ENCODE measurements around the gene NTN5.

NTN5 gene

GRCh38 chr19:48627865-48628314 lies 44.9 kb downstream of the NTN5 start:
- DNase-seq, result no peak

GRCh38 chr19:48627201-48627864 lies 45.5 kb downstream of the NTN5 start:
- DNase-seq, result no peak

- DNase-seq, result no peak
Measured at GRCh38 chr19:48625891-48626327, 46.9 kb downstream of the NTN5 start.

- no peak for DNase-seq
Measured at GRCh38 chr19:48624791-48625723, 47.8 kb downstream of the NTN5 start.

GRCh38 chr19:48624067-48624594 lies 48.7 kb downstream of the NTN5 start:
- peak; percentile 93 for DNase-seq

GRCh38 chr19:48623556-48624066 lies 49.2 kb downstream of the NTN5 start:
- DNase-seq, result peak; percentile 56

- no peak for DNase-seq
Measured at GRCh38 chr19:48619692-48620585, 52.9 kb downstream of the NTN5 start.

- peak; percentile 97 for DNase-seq
Measured at GRCh38 chr19:48618916-48619691, 53.7 kb downstream of the NTN5 start, which contains the start of the genes RPL18 and SPHK2. Gene RPL18 (minus strand): TSS chr19:48619178. CDS start chr19:48619143, 35 bp downstream. Gene SPHK2 (plus strand): TSS chr19:48619506. CDS start chr19:48620515, 1,009 bp downstream.

- no peak for DNase-seq
Measured at GRCh38 chr19:48618278-48618915, 54.4 kb downstream of the NTN5 start.

- no peak for DNase-seq
Measured at GRCh38 chr19:48617146-48617937, 55.5 kb downstream of the NTN5 start.

GRCh38 chr19:48616491-48617056 lies 56.2 kb downstream of the NTN5 start:
- no peak for DNase-seq

GRCh38 chr19:48616041-48616436 lies 56.8 kb downstream of the NTN5 start:
- DNase-seq, result no peak

GRCh38 chr19:48615231-48616040 lies 57.4 kb downstream of the NTN5 start:
- DNase-seq, result no peak

- DNase-seq, result no peak
Measured at GRCh38 chr19:48614436-48615230, 58.2 kb downstream of the NTN5 start, which contains the start of gene FAM83E. Gene FAM83E (minus strand): TSS chr19:48615076. CDS start chr19:48613372, 1,704 bp downstream.

- DNase-seq, result no peak
Measured at GRCh38 chr19:48613852-48614435, 58.9 kb downstream of the NTN5 start.

GRCh38 chr19:48613024-48613851 lies 59.6 kb downstream of the NTN5 start:
- no peak for DNase-seq

All from NCI-H2227 treated with DMSO at 0.1 percent for 48 hours (cell line).